HG03442 (cell line): ENCODE results near the gene ITGA7.

ENCODE experiments used
- ATAC-seq: cut with Tn5 transposase; IDR thresholded peaks from one replicate; pipeline ENCODE4 v1.9.1; 2021; ENCODE audit warnings: mild to moderate bottlenecking, moderate library complexity; ENCODE audit not compliant: unreplicated experiment

Gene ITGA7

GRCh38 chr12:55707841-55708694, at the start of gene ITGA7:
Gene ITGA7 (minus strand): TSS chr12:55707904. CDS start chr12:55707682, 222 bp downstream.
- peak; percentile 56 for ATAC-seq

- no peak for ATAC-seq
These were observed 47.5 kb upstream of the ITGA7 start for GRCh38 chr12:55755246-55755645.

GRCh38 chr12:55748230-55748993, 40.7 kb upstream of the ITGA7 start:
- no peak for ATAC-seq

- ATAC-seq, result no peak
These were observed 39.2 kb upstream of the ITGA7 start for GRCh38 chr12:55746913-55747231.

GRCh38 chr12:55746174-55746912, 38.6 kb upstream of the ITGA7 start:
- ATAC-seq, result no peak

GRCh38 chr12:55745361-55746173, 37.9 kb upstream of the ITGA7 start:
- no peak for ATAC-seq

GRCh38 chr12:55744340-55745030, 36.8 kb upstream of the ITGA7 start:
- no peak for ATAC-seq

GRCh38 chr12:55743406-55744339, 36.0 kb upstream of the ITGA7 start:
- peak; percentile 48 for ATAC-seq

- ATAC-seq, result peak; percentile 30
These were observed 35.2 kb upstream of the ITGA7 start, which contains the start of gene GDF11 for GRCh38 chr12:55742719-55743405. Gene GDF11 (plus strand): TSS chr12:55743122. CDS start chr12:55743317, 195 bp downstream.

GRCh38 chr12:55741931-55742680, 34.4 kb upstream of the ITGA7 start:
- no peak for ATAC-seq

- ATAC-seq, result no peak
These were observed 31.3 kb upstream of the ITGA7 start for GRCh38 chr12:55739025-55739378.

- ATAC-seq, result peak; percentile 76
These were observed 30.7 kb upstream of the ITGA7 start for GRCh38 chr12:55738123-55739024.

GRCh38 chr12:55737581-55738122, 29.9 kb upstream of the ITGA7 start:
- ATAC-seq, result peak; percentile 12

- ATAC-seq, result peak; percentile 36
These were observed 29.3 kb upstream of the ITGA7 start for GRCh38 chr12:55736780-55737580.

GRCh38 chr12:55736076-55736475, 28.4 kb upstream of the ITGA7 start:
- ATAC-seq, result no peak
